Superior temporal gyrus (tissue), 1 donor: Measurements from ENCODE around the gene COX5A.

Experiments
- DNase-seq: peaks from one replicate; pipeline ENCODE4 v3.0.0-alpha.2; 2016; ENCODE audit errors: extremely low spot score

COX5A gene

DNA sequence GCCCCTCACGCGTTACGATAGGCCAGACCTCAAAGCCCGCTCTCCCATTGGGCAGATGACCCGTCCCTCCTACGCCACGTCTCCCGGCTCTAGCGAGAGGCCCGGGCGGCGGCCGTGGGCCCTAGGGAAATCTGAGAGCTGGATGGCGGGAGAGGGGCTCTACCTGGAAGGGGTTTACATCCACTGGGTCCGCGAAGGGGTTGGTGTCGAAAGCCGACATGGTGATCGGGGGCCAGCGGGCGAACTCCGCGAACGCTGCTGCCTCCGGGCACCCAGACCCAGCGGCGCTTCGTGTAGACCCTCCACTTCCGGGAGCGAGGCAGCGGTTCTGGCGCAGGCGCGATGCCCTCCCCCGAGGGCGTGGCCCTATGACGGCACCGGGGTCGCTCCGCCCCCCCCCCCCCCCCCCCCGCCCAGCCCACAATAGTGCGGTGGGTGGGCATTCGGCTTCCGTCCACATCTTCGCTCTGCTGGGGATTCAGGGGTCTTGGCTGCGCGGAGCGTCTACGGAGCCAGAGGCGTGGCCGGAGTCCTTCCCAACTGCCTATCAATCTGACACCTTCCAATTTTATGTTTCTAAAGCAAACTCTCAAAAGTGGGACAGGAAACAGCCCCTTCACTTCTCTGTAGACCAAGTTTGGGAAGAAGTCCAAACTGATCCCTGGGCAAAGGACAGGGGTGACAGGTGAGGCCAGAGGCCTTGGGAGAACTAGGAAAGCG lies 64.7 kb downstream of the COX5A start, which contains the start of gene SCAMP2:
TSS of gene SCAMP2 (minus strand) at position 330 of the 720 bp plus-strand sequence. CDS start at position 220, 110 bp downstream.
- DNase-seq = peak; percentile 96

DNA sequence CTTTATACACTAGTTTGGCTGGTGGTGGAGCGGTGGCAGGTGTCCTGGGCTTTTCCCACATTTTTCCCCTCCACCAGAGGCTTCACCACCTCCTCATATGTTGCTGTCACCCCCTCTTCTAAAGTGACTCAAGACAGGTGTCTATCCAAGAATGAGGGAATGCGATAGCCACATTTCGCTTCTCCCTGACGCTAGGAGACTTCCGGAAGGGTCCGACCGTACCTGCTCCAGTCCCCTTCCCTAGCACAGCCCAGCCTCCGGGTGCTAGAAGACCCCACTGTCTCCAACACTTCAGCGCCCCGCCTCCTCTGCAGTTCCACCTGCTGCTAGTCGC lies 65.2 kb downstream of the COX5A start:
- DNase-seq = no peak

DNA sequence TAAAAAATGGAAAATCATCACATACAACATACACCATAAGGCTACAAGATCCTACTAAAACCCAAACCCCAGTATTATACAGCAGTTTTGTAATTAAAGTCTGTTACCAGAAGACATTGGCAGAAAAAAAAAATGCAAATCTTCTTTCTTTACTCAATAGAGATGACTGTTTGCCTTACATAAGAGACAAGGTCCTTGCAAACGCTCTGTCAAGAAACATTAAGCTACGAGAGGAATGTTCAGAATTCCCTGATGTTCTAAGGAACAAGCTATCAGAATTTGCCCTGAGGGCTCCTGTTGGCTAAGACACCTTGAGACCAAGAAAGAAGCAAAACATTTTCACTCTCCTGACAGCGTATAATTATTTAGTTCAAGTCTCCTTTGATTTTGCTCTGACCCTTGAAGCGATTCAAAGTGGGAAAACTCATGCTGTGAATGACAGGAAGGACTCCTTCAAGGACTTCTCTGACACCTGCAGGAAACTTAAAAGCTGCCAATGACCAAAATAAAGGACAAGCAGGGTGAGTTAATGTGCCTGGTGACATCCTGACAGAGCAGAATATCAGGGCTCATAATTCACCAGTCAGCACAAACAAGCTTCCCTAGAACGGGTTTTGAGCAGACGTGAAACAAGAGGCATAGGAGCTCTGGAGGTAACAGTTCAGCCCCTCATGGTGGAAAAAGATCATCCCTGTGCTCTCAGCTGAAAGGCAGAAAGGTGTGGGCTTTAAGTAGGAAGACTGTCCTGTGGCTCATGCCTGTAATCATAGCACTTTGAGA lies 67.2 kb downstream of the COX5A start:
- peak; percentile 47 for DNase-seq
